ENCODE data around the gene EGLN2.
A peak's percentile ranks its signal among the peaks of the same experiment; 100 is the strongest.
"Not testable (repeated sequence)": the region's sequence is repeated elsewhere in the genome, so short reads cannot be mapped to it uniquely, and the experiment has no call there.

The EGLN2 gene

GRCh38 chr19:40843653-40844052, 44.7 kb downstream of the EGLN2 start:
- H3K27ac Mint-ChIP-seq; intact Hi-C loops (cut with micrococcal nuclease): not testable (repeated sequence)
- H3K4me1 Mint-ChIP-seq (ENCODE audit: low read depth) = peaks cover 26% of the 10 kb centered on the region

DNA sequence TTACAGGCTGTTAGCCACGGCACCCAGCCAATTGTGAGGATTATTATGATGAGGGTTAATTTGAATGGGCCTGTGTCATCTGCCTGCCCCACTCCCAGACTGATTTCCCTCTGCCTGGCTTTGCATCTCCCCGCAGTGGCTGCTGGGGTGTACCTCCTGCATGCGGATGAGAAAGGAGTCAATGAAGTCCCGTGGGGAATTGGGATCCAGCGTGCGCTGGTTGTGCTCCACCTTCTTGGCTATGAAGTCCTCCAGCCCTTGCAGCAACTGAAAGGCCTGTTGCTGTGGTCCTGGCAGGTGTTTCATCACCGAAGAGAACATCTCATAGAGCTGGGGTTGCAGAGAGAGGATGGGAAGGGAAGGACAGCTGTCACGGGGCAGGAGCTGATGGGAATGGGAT, 47.7 kb downstream of the EGLN2 start:
- H3K27ac Mint-ChIP-seq; H3K4me3 Mint-ChIP-seq; H3K36me3 Mint-ChIP-seq (ENCODE audit: low read depth); H3K9me3 Mint-ChIP-seq; intact Hi-C loops (cut with micrococcal nuclease): not testable (repeated sequence)
- Mint-ChIP-seq H3K27me3 (peaks cover 49% of the 10 kb centered on the region), H3K4me1 (ENCODE audit: low read depth) (peaks cover 35% of the 10 kb centered on the region)

More at GRCh38 chr19:40843653-40844052, 44.7 kb downstream of the EGLN2 start:
- H3K27me3 Mint-ChIP-seq = peaks cover 23% of the 10 kb centered on the region
- H3K4me3 Mint-ChIP-seq = peak overlapping the region; percentile 59
- H3K9me3 Mint-ChIP-seq; H3K36me3 Mint-ChIP-seq (ENCODE audit: low read depth): not testable (repeated sequence)

DNA sequence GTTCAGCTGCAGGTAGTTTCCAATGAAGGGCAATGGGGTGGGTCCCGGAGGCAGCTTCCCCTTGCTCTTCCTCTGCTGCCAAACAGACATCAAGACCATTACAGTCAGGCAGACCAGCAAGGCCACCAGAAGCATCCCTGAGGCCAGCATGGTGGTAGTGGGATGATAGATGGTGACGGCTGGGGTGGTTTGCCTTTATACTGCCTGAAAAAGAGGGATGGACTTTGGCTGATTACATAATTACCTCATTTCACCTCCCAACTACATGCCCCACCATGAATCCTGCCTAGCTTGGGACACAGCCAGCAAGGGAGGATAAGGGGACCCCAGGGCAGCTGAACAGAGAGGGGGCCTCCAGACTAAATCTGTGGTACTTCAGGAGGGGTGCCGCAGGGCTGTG, 51.3 kb downstream of the EGLN2 start, which contains the start of gene CYP2A6:
Gene CYP2A6 (minus strand): TSS at position 171 of the 400 bp plus-strand sequence. CDS start 21 bp downstream, at position 150.
- intact Hi-C loops (cut with micrococcal nuclease); H3K4me3 Mint-ChIP-seq; H3K9me3 Mint-ChIP-seq; H3K36me3 Mint-ChIP-seq (ENCODE audit: low read depth): not testable (repeated sequence)
- peaks cover 17% of the 10 kb centered on the region for H3K4me1 Mint-ChIP-seq (ENCODE audit: low read depth)
- peaks cover 44% of the 10 kb centered on the region for H3K27me3 Mint-ChIP-seq
- peak within 1 kb of the TSS; percentile 2 for H3K27ac Mint-ChIP-seq

GRCh38 chr19:40852467-40853152, 53.6 kb downstream of the EGLN2 start:
- intact Hi-C loops (cut with micrococcal nuclease); H3K27ac Mint-ChIP-seq; H3K36me3 Mint-ChIP-seq (ENCODE audit: low read depth); H3K4me3 Mint-ChIP-seq; H3K9me3 Mint-ChIP-seq: not testable (repeated sequence)
- peaks cover 17% of the 10 kb centered on the region for H3K4me1 Mint-ChIP-seq (ENCODE audit: low read depth)
- H3K27me3 Mint-ChIP-seq = peaks cover 37% of the 10 kb centered on the region

All from dendritic cell treated with granulocyte-macrophage colony-stimulating factor and Interleukin-4, amounts not matched to agents 40 ng/mL and 50 ng/mL, for 4 days (primary cell).